Stimulated activated CD4-positive, alpha-beta T cell treated with anti-CD3 and anti-CD28 coated beads, Interleukin-4, amount 100 ng/mL, for 4 hours (primary cell): ENCODE results near the gene PTCD3.

Source experiments
- DNase-seq, 2 experiments: peaks; one replicate each; pipeline ENCODE4 v3.0.0-alpha.2; 2020

Gene PTCD3

GRCh38 chr2:86082756-86083155 lies 23.3 kb upstream of the PTCD3 start:
- no peak for DNase-seq

GRCh38 chr2:86087936-86088850 lies 17.8 kb upstream of the PTCD3 start:
- DNase-seq: no peak

DNA sequence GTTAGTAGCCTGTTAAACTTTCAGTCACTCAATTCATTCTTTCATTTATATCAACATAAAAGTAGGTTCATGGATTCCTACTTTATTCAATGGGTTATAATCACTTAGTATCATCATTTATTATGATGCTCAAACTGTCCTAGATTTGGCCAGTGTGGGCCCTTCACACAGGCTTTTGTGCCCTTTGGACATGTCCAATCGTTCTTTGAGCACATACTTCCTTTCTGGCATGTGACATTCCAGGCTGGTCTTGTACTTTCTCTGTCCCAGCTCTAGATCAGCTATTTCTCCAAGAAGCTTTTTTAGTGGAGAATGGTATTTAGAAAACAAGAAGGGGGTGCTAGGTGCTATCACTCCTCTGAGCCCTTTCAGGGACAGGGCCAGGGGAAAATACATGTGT lies 11.8 kb upstream of the PTCD3 start:
- DNase-seq: no peak

- DNase-seq: no peak
Observed at GRCh38 chr2:86097114-86097896, 8.7 kb upstream of the PTCD3 start.

GRCh38 chr2:86097913-86098312 lies 8.1 kb upstream of the PTCD3 start:
- no peak for DNase-seq

DNA sequence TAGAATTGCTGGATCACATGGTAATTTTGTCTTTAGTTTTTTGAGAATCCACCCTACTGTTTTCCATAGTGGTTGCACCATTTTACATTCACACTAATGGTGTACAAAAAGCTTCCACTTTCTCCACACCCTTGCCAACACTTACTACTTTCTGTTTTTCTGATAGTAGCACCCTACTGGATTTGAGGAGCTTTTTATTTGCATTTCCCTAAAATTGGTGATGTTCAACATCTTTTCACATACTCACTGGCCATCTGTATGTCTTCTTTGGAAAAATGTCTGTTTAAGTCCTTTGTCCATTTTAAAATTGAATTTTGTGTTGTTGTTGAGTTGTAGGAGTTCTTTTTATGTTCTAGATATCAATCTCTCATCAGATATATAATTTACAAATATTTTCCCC lies 3.9 kb upstream of the PTCD3 start:
- no peak for DNase-seq

DNA sequence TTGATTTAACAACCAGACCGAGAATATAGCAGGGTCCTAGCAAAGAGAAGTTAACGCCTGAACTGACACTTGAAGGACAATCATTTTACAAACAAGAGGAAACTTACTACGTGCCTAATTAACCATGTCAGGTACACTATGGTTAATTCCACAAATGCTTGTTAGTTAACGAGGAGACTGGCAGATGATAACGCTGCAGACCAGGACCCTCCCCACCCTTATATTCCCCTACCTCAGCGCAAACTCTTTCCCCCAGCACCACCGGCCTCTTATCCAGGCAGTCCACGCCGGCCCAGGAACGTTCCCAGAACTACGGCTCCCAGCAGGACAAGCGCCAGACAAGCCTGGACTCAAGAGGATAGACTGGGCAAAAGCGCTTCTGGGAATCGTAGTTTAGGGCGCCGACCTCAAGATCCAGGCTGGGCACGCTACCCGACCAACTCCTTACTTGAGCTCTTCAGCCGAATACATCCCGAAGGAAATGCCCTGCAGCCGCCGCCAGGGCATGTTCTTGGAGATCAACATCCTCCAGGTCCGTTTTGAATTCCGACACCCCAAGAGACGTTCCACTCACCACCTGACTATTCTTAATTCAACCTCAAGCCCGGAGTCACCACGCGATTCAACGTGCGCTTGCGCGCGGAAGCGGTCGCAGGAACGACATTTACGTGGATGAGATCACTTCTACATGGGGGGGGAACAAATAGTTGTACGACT lies 625 bp upstream of the PTCD3 start, which contains the start of gene POLR1A:
TSS of gene POLR1A (minus strand) at position 635 of the 717 bp plus-strand sequence. CDS start at position 525, 110 bp downstream.
- DNase-seq: peak; percentile 67 to 82

GRCh38 chr2:86107031-86107430 lies 996 bp downstream of the PTCD3 start:
- no peak for DNase-seq

DNA sequence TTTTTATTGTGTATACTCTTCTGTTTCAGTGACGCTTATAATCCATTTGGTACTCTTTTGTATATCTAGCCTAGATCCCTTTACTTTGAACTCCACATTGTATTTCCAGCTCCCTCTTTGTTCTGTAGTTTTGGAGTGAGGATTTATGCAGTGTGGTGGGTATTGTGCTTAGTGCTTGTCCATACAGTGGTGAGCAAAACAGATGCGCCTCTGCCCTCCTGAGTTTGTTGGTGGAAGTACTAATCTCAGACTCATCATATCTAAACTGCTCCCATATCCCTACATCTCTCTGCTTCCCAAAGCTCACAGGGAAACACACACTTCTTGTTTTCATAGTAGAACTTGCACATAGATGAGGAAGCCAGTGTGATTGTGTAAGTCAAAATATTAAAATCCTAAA lies 12.1 kb downstream of the PTCD3 start:
- no peak for DNase-seq

DNA sequence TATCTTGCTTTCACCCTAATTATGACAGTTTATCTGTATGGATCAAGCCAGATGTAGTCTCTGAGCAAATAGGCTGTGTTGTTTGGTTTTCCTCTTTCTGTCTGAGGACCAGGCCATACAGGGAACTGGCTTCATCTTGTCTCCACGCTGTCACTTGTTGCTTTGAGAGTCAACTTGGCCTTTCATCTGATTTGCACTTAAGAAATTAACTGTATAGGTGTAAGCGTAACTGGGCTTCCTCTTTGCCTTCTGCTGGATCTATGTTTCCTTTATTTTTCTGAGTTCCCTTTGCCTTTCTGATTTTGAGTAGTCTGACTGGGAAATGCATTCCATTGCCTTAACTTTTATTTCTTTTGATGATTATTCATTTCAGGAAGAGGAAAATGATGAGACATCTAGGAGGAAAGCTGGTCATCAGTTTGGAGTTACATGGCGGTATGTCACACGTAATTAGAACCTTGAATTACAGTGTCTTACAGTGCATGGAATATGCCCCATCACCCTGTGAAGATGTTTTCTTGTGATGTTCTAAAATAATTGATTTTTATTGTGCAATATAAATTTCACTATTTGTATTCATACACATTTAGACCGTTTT lies 17.4 kb downstream of the PTCD3 start:
- no peak for DNase-seq

DNA sequence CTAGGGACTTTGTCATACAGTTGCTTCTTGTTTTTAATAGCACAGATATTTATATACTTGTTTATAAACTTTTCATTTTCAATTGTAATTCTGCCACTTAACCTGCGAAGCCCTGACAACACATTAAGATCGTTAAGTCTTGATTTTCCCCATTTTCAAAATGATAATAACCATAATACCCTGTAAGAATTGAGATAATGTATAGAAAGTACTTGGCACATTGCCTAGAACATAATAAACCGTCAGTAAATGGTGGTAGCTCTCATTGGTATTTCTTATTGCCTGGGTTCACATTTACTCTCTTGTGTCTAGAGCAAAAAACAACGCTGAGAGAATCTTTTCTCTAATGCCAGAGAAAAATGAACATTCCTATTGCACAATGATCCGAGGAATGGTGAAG lies 18.6 kb downstream of the PTCD3 start:
- DNase-seq: no peak

GRCh38 chr2:86134709-86135108 lies 28.7 kb downstream of the PTCD3 start:
- DNase-seq: no peak

DNA sequence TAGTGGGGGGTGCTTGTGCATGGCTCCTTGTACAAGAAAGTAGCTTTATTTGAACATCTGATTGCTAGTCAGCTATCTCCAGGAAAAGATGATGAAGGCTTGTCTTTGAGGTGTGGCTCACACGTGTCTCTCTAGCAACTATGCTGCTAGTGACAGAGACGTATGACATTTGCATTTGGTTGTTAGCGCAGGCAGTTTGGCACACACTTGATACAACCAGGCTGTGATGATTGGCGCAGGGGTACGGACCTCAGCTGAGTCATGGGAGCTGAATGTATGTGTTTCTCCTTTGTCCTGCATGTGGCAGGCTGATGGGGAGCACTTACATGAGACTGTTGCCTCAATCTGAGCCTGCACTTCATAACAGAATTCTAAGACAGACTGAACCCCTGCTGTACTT lies 29.6 kb downstream of the PTCD3 start:
- DNase-seq: no peak

DNA sequence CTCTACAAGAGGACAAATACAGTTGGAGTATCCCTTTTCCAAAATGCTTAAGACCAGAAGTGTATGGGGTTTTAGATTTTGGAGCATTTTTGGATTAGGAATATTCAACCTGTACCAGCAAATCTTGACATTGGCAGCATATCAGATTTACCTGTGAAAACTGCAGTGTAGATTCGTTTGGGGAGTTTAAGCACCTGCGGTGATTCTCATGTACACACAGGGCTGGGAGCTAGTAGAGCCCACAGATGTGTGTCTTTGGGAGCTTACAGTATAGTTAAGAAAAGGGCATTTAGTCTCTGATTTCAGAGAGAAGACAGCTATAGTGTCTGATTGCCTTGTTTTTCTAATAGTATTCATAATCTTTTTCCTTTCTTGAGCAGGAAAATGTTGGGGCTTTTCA lies 30.1 kb downstream of the PTCD3 start:
- no peak for DNase-seq

DNA sequence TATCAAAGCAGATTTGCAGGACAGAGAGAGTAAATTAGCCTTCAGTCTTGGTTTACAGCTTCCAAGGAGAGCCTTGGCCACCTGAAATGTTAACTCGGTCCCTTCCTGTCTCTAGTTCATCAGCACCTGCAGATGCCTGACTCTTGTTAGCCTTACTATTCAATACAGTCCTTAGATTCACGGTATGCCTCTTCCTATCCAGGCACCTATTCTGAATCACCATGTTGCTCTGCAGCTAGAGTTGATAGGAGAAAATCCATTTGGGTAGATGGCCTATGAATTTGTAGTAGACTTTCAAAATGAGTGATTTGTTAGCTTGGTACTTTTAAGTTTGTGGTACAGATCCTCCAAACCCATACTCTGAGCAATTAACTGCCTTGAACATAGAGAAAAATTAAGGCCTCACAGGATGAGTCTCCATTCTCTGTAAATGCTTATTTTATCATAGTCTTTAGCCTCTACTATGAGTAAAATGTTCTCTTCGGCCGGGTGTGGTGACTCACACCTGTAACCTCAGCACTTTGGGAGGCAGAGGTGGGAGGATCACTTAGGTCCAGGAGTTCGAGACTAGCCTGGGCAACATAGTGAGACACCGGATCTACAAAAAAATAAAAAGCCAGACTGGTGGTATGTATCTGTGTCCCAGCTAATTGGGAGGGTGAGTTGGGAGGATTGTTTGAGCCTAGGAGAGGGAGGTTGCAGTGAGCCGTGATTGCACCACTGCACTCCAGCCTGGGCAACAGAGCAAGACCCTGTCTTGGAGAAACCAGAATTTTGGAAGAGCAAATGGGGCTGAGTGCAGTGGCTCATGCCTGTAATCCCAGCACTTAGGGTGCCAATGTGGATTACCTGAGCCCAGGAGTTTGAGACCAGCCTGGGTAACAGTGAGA lies 32.9 kb downstream of the PTCD3 start:
- DNase-seq: no peak

DNA sequence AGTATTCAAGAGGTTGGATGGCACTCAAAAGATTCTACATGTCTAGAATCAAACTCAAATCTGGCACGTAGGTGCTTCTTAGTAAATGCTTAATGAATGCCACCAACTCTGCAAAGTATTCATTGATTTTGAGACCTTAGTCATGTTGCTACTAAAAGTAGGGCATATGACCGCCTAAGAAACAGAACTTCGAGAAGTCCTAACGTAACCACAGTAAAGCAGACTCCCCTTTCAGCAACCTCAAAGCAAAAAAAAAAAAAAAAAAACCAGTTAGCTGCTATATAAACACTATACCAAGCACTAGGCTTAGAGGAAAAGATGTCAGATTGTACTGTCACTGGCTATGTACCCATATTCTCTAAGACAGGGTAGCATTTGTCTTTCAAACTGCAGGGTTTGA lies 33.9 kb downstream of the PTCD3 start:
- DNase-seq: no peak

- DNase-seq: no peak
Observed at GRCh38 chr2:86140969-86141392, 34.9 kb downstream of the PTCD3 start.

DNA sequence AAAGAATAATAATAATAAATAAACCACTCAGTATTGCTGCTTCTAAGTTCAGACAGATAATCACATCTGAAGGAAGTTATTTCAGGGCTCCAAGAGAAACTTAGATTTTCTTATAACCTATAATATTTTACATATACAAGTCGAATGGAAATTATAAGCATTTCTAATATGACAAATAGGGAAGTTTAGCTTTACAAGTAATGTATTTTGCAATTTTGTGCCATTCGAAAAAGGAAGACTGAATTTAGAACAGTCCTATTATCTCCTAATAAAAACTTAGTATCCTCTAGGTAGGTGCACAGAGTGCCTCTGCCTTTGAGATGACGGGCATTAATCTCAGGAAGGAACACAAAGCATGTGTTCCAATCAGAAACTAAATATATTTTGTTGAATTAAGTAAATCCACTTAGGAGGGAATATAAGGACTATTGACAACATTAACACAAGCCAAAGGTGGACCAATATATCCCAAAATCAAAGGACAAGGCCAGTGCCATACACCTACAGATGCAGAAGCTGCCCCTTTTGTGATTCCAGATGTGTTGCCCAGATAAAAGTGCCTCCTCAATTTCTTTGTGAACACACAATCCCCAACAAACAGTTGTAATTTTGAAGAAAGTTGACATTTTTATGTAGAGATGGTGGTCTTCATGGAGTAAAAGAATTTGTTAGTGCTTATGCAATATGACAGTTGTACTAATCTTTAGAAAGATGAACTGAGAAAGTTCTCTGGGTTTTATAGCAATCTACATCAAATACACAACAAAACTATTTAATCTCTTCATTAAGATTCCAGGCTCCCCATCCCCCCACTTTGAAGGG lies 36.6 kb downstream of the PTCD3 start:
- DNase-seq: no peak

DNA sequence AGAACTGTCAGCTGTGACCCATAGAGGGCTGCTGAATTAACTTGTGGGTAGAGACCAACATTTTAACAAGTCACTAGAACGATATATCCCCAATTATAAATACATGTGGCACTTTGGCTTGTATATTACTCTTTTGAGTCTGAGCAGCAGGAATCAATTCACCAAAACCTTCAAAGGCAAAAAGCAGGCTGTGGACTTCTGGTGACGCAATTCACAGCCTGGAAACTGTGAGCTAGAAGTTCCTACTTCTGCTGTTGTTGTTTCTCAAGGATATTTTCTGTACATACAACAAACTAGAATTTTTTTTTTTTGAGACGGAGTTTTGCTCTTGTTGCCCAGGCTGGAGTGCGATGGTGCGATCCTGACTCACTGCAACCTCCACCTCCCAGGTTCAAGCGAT lies 37.3 kb downstream of the PTCD3 start:
- DNase-seq: no peak

GRCh38 chr2:86143926-86144685 lies 38.1 kb downstream of the PTCD3 start:
- no peak for DNase-seq
